GM18505 (cell line): ENCODE data around the gene HNRNPF.
"Not testable (repeated sequence)": the region's sequence is repeated elsewhere in the genome, so short reads cannot be mapped to it uniquely, and the experiment has no call there.

Experiments used
- ATAC-seq: cut with Tn5 transposase; IDR thresholded peaks from one replicate; pipeline ENCODE4 v1.9.1; 2021; ENCODE audit not compliant: unreplicated experiment
- POLR2A ChIP-seq: IDR thresholded peaks from 4 replicates; pipeline ENCODE4 v1.6.1; 2011; ENCODE audit warnings: borderline replicate concordance; ENCODE audit not compliant: insufficient read depth, insufficient read length; ENCODE audit errors: extremely low read depth

Gene HNRNPF

GRCh38 chr10:43398939-43399319, 10.1 kb downstream of the HNRNPF start:
- ATAC-seq: no peak
- no peak for TF ChIP-seq POLR2A

- peak; percentile 69 for TF ChIP-seq POLR2A
- peak; percentile 81 for ATAC-seq
Measured at GRCh38 chr10:43396928-43397624, 11.9 kb downstream of the HNRNPF start.

- ATAC-seq: peak; percentile 51
Measured at GRCh38 chr10:43396061-43396927, 12.7 kb downstream of the HNRNPF start.

GRCh38 chr10:43395571-43396060, 13.4 kb downstream of the HNRNPF start:
- no peak for ATAC-seq
- TF ChIP-seq POLR2A: peak; percentile 8

More at GRCh38 chr10:43396061-43396927, 12.7 kb downstream of the HNRNPF start:
- no peak for TF ChIP-seq POLR2A

GRCh38 chr10:43394868-43395267, 14.1 kb downstream of the HNRNPF start:
- no peak for ATAC-seq
- TF ChIP-seq POLR2A: no peak

GRCh38 chr10:43393606-43394360, 15.2 kb downstream of the HNRNPF start:
- TF ChIP-seq POLR2A: no peak
- ATAC-seq: no peak

- not testable (repeated sequence) for ATAC-seq
Measured at GRCh38 chr10:43393186-43393585, 15.8 kb downstream of the HNRNPF start.

- no peak for ATAC-seq
- no peak for TF ChIP-seq POLR2A
Measured at GRCh38 chr10:43392748-43393147, 16.2 kb downstream of the HNRNPF start.

- no peak for ATAC-seq
- TF ChIP-seq POLR2A: no peak
Measured at GRCh38 chr10:43391496-43391895, 17.5 kb downstream of the HNRNPF start.

- no peak for ATAC-seq
- no peak for TF ChIP-seq POLR2A
Measured at GRCh38 chr10:43390759-43391158, 18.2 kb downstream of the HNRNPF start.

GRCh38 chr10:43390333-43390732, 18.7 kb downstream of the HNRNPF start:
- TF ChIP-seq POLR2A: no peak
- ATAC-seq: no peak

GRCh38 chr10:43389867-43390266, 19.1 kb downstream of the HNRNPF start:
- ATAC-seq: no peak
- no peak for TF ChIP-seq POLR2A

GRCh38 chr10:43387678-43388032, 21.3 kb downstream of the HNRNPF start:
- no peak for TF ChIP-seq POLR2A
- ATAC-seq: no peak
